Endothelial cell of umbilical vein (primary cell): ENCODE measurements around the gene GLT8D1. TPM values are rescaled to one million over a fixed set of nuclear protein-coding genes. Genes with fewer than 3 reads are reported as not detected.

Source experiments
- BruUV-seq: library from RNA; stranded (reverse); fragments of 400-500 nt; replicated peaks from 2 replicates; lab custom pipeline; 2021; lab: Mats Ljungman, UMichigan
- CTCF ChIA-PET: fragments of 300-600, 350-600 bp; sonication (Branson Sonifier 250); formaldehyde crosslinking; loops from one replicate; lab custom pipeline; 2021; ENCODE audit warnings: antibody characterized with exemption, inconsistent platforms; lab: Charles Lee
- POLR2A ChIA-PET: fragments of 300-600, 350-600 bp; sonication (Branson Sonifier 250); formaldehyde crosslinking; loops from one replicate; lab custom pipeline; 2021; ENCODE audit warnings: antibody characterized with exemption, inconsistent platforms; lab: Charles Lee
- DNase-seq: peaks from one replicate; pipeline ENCODE4 v3.0.0-alpha.2; 2011; ENCODE audit warnings: low read depth, low spot score
- FAIRE-seq: peaks from 2 replicates; lab custom pipeline; 2011; peaks lifted over from hg19 to GRCh38; lab: Jason Lieb, UNC
- H2AFZ ChIP-seq: 2 replicates; pipeline ENCODE4 v1.6.0; 2012; ENCODE audit warnings: low read depth, low read length, control low read depth, inconsistent platforms
- H3K27ac ChIP-seq: 2 replicates; pipeline ENCODE4 v1.5.1; 2011; ENCODE audit warnings: low read depth, mild to moderate bottlenecking, control low read depth, low read length, moderate library complexity; ENCODE audit not compliant: insufficient read depth
- H3K27me3 ChIP-seq, 2 experiments: 2 replicates each; pipeline versions ENCODE4 v1.6.0 to v1.6.1; 2011; ENCODE audit warnings: low read length in 2 of 2, mixed read lengths in 1 of 2; ENCODE audit not compliant: control insufficient read depth in 2 of 2, insufficient read depth in 2 of 2
- H3K36me3 ChIP-seq, 2 experiments: 2 replicates in 1 of 2; 3 replicates in 1 of 2; pipeline ENCODE4 v1.5.1; 2011; ENCODE audit warnings: low read length in 2 of 2, mild to moderate bottlenecking in 1 of 2, moderate library complexity in 1 of 2; ENCODE audit not compliant: control insufficient read depth in 2 of 2, insufficient read depth in 2 of 2; ENCODE audit errors: extremely low read depth in 1 of 2
- H3K4me1 ChIP-seq: 3 replicates; pipeline ENCODE4 v1.5.1; 2011; ENCODE audit warnings: mild to moderate bottlenecking, low read length; ENCODE audit not compliant: control insufficient read depth, insufficient read depth; ENCODE audit errors: extremely low read depth
- H3K4me2 ChIP-seq: 2 replicates; pipeline ENCODE4 v1.6.1; 2011; ENCODE audit warnings: low read length, control low read depth, mixed read lengths; ENCODE audit not compliant: insufficient read depth
- H3K4me3 ChIP-seq, 3 experiments: fragments of 200-600 bp in 1 of 3; sonication (generic), shearing (Covaris generic) in 1 of 3; replicated peaks in 1 of 3; 2 replicates each; pipeline ENCODE4 v1.5.1; 2011 to 2016; ENCODE audit warnings: control low read depth in 3 of 3, low read length in 3 of 3, mild to moderate bottlenecking in 2 of 3, inconsistent platforms in 1 of 3, low read depth in 1 of 3, moderate library complexity in 1 of 3; ENCODE audit not compliant: insufficient read depth in 1 of 3
- H3K79me2 ChIP-seq: 2 replicates; pipeline ENCODE4 v1.6.0; 2012; ENCODE audit warnings: low read length, inconsistent platforms; ENCODE audit not compliant: control insufficient read depth, insufficient read depth
- H3K9ac ChIP-seq: replicated peaks from 2 replicates; pipeline ENCODE3; 2011; ENCODE audit warnings: low read length, control low read depth; ENCODE audit not compliant: insufficient read depth; ENCODE audit errors: extremely low read depth
- H3K9me1 ChIP-seq: replicated peaks from 3 replicates; pipeline ENCODE4 v1.6.0; 2011; ENCODE audit warnings: mild to moderate bottlenecking, low read length; ENCODE audit not compliant: control insufficient read depth, insufficient read depth; ENCODE audit errors: extremely low read depth
- H3K9me3 ChIP-seq: replicated peaks from 2 replicates; pipeline ENCODE4 v1.5.1; 2012; ENCODE audit warnings: low read length, inconsistent platforms; ENCODE audit not compliant: control insufficient read depth, insufficient read depth
- H4K20me1 ChIP-seq: replicated peaks from 2 replicates; pipeline ENCODE3; 2011; ENCODE audit warnings: mild to moderate bottlenecking, low read length; ENCODE audit not compliant: control insufficient read depth, insufficient read depth; ENCODE audit errors: extremely low read depth
- CTCF ChIP-seq, 2 donors: IDR thresholded peaks; 1 replicate in 1 of 2; 2 replicates in 1 of 2; pipeline ENCODE4 v1.5.1; 2011; ENCODE audit warnings: low read length in 2 of 2, mild to moderate bottlenecking in 2 of 2, moderate library complexity in 2 of 2, control low read depth in 1 of 2, inconsistent platforms in 1 of 2, low read depth in 1 of 2; ENCODE audit not compliant: insufficient read depth in 1 of 2; ENCODE audit errors: extremely low read depth in 1 of 2
- EZH2 ChIP-seq: IDR thresholded peaks from 2 replicates; pipeline ENCODE4 v1.6.1; 2012; ENCODE audit warnings: borderline replicate concordance, low read depth, mild to moderate bottlenecking, moderate library complexity, low read length, inconsistent platforms; ENCODE audit not compliant: severe bottlenecking
- FOS ChIP-seq: IDR thresholded peaks from 2 replicates; pipeline ENCODE4 v1.6.1; 2011; ENCODE audit warnings: mild to moderate bottlenecking, low read length, moderate library complexity, borderline replicate concordance; ENCODE audit not compliant: insufficient read depth
- GATA2 ChIP-seq: IDR thresholded peaks from 2 replicates; pipeline ENCODE4 v1.7.0; 2011; ENCODE audit warnings: low read depth, mild to moderate bottlenecking, moderate library complexity, mixed read lengths, low read length; ENCODE audit not compliant: insufficient read length, insufficient read depth
- JUN ChIP-seq: IDR thresholded peaks from 2 replicates; pipeline ENCODE4 v1.6.1; 2011; ENCODE audit warnings: borderline replicate concordance, low read depth; ENCODE audit not compliant: insufficient read length, insufficient read depth
- MAX ChIP-seq: IDR thresholded peaks from 2 replicates; pipeline ENCODE4 v1.6.1; 2011; ENCODE audit not compliant: insufficient read depth, insufficient read length
- MYC ChIP-seq: IDR thresholded peaks from one replicate; pipeline ENCODE4 v1.6.1; 2011; ENCODE audit warnings: mild to moderate bottlenecking, low read depth, low read length
- POLR2A ChIP-seq: IDR thresholded peaks from 2 replicates; pipeline ENCODE4 v1.6.1; 2012; ENCODE audit warnings: low read depth, mild to moderate bottlenecking, control low read depth, low read length
- POLR2AphosphoS5 ChIP-seq: IDR thresholded peaks from 2 replicates; pipeline ENCODE4 v1.6.1; 2012; ENCODE audit warnings: low read depth, mild to moderate bottlenecking, control low read depth, low read length, moderate library complexity; ENCODE audit not compliant: insufficient read depth
- dilution Hi-C: fragments of 300-500 bp; cut with MboI; formaldehyde crosslinking; loops from one replicate; pipeline ENCODE4 v1.15.0; 2019; ENCODE audit warnings: low sequenced_read_pairs; ENCODE audit not compliant: extremely low pct_ligation_motif_present
- intact Hi-C: fragments of 100-400 bp; cut with micrococcal nuclease; formaldehyde crosslinking; loops from one replicate; pipeline ENCODE4 v1.10.0; 2022
- polyA plus RNA-seq, 4 experiments: library from polyadenylated mRNA; depleted of rRNA in 3 of 4; stranded (reverse) in 3 of 4; unstranded in 1 of 4; fragments of >200 nt; gene quantifications; 2 replicates each; pipeline versions ENCODE4 v1.2.1 to v1.2.3, GENCODE V29; 2011 to 2012; ENCODE audit warnings: missing spikeins in 1 of 4
- total RNA-seq: library from RNA; stranded (reverse); gene quantifications from 2 replicates; pipeline ENCODE4 v1.2.3, GENCODE V29; 2021

The GLT8D1 gene
- total and polyA plus RNA-seq, 2 donors (not counting 3 experiments of a cell fraction or from before 2014, with no cell fraction given) = 63.7 to 73.5 TPM

GRCh38 chr3:52695798-52696671, 9.6 kb downstream of the GLT8D1 start:
- ChIA-PET CTCF (no interaction called here), POLR2A (no interaction called here)
- intact Hi-C loops (no loop called here), dilution Hi-C loops (no loop called here)
- Histone ChIP-seq H3K79me2 (peaks cover 14% of the 10 kb centered on the region), H3K4me1 (no peaks in the 10 kb centered on the region), H2AFZ (no peak overlapping the region), H3K9me3 (no peaks in the 10 kb centered on the region), H4K20me1 (no peaks in the 10 kb centered on the region), H3K36me3 (peaks cover 33 to 51% of the 10 kb centered on the region in 2 experiments), H3K27ac (no peak overlapping the region), H3K27me3 (no peaks in the 10 kb centered on the region), H3K9ac (no peak overlapping the region), H3K9me1 (no peaks in the 10 kb centered on the region), H3K4me2 (no peak overlapping the region), H3K4me3 (no peak overlapping the region)
- TF ChIP-seq POLR2AphosphoS5 = no peak
- TF ChIP-seq EZH2 = no peak
- no peak for TF ChIP-seq FOS
- no peak for TF ChIP-seq JUN
- no peak for TF ChIP-seq CTCF (IDR thresholded peaks at IDR 0.05; ENCODE audit: extremely low read depth in 1 of 2, insufficient read depth in 1 of 2, low read depth in 1 of 2, low read length in 2 of 2)
- TF ChIP-seq GATA2 = no peak
- TF ChIP-seq MYC = no peak
- no peak for TF ChIP-seq POLR2A
- TF ChIP-seq MAX = no peak
- DNase-seq (no peak), FAIRE-seq (no peak)
- BruUV-seq = no TSS peak
